ENCODE results near the gene SNCA. TPM values are rescaled to one million over a fixed set of nuclear protein-coding genes. Genes with fewer than 3 reads are reported as not detected.

The SNCA gene
- total RNA-seq, 1 donor from 2014 or later, result 83.0 TPM

DNA sequence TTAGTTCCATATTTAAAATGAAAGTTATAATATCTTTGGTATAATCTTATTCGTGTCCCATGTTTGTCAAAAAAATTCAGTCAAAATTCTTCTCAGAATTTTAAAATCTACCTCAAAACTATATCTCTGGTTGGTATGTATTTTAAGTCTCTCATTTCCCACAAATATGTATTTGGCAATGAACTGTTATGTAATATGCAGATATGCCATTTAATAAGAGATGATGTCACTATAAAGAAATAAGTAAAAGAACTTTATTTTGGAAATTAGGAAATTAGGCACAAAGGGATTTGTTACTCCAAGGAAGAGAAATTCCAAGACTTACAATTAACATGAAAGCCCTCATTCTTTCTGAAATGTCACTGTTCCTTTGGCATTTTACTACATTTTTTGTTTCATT is 15.3 kb downstream of the SNCA start:
- Histone ChIP-seq H3K27me3 (ENCODE audit: control insufficient read depth in 3 of 3, insufficient read depth in 3 of 3, low read length in 3 of 3) (no peaks in the 10 kb centered on the region), H3K4me1 (ENCODE audit: control insufficient read depth in 3 of 3, insufficient read depth in 3 of 3, low read length in 3 of 3) (no peaks in the 10 kb centered on the region), H3K27ac (ENCODE audit: low read depth, low read length) (no peak overlapping the region), H3K9ac (ENCODE audit: low read depth in 1 of 3, low read length in 3 of 3) (no peak overlapping the region), H3K36me3 (ENCODE audit: control insufficient read depth in 3 of 3, insufficient read depth in 3 of 3, low read length in 3 of 3) (no peaks in the 10 kb centered on the region), H3K4me3 (ENCODE audit: low read length in 3 of 3) (no peak overlapping the region), H3K9me3 (ENCODE audit: control insufficient read depth in 3 of 3, low read length in 3 of 3) (no peaks in the 10 kb centered on the region)

DNA sequence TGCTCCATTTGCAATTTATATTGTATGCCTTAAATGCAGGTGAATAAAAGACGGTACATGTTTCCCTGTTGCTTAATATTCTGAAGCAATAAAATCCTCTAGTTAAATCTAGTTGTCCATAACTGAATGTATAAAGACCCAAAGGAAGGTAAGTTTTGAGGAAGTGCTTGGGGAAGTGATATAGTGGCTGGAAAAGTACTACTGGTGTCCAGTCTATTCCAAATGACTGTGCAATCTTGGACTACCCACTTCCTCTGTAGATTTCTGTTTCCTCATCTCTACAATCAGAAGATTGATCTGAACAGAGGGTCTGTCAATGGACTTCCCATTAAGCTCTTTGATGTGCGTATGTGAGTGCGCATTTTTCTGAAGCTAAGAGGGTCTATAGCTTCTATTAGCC is 17.0 kb downstream of the SNCA start:
- no peaks in the 10 kb centered on the region for H3K9me3 ChIP-seq (ENCODE audit: control insufficient read depth in 3 of 3, low read length in 3 of 3)
- H3K36me3 ChIP-seq (ENCODE audit: control insufficient read depth in 3 of 3, insufficient read depth in 3 of 3, low read length in 3 of 3), result no peaks in the 10 kb centered on the region
- H3K4me3 ChIP-seq (ENCODE audit: low read length in 3 of 3), result no peak overlapping the region
- no peaks in the 10 kb centered on the region for H3K4me1 ChIP-seq (ENCODE audit: control insufficient read depth in 3 of 3, insufficient read depth in 3 of 3, low read length in 3 of 3)
- no peak overlapping the region for H3K9ac ChIP-seq (ENCODE audit: low read depth in 1 of 3, low read length in 3 of 3)
- H3K27me3 ChIP-seq (ENCODE audit: control insufficient read depth in 3 of 3, insufficient read depth in 3 of 3, low read length in 3 of 3), result no peaks in the 10 kb centered on the region
- no peak overlapping the region for H3K27ac ChIP-seq (ENCODE audit: low read depth, low read length)

DNA sequence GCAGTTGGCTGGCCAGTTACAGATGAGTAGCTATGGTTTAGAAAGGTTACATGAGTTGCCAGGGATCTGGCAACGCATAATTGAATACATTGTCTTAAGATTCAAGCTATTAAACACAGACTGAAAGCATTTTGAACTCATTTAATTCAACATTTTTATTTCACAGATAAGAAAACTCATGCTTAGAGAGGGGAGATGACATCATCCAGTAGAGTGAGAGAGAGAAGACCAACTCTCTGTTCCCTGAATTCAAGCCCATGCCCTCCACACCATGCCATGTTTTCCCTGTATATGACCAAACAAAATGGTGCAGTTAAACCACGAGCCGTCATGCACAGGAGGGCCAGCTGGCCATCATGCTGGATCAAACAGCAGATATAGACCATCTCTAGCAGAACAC is 22.6 kb downstream of the SNCA start:
- H3K4me1 ChIP-seq (ENCODE audit: control insufficient read depth in 3 of 3, insufficient read depth in 3 of 3, low read length in 3 of 3), result no peaks in the 10 kb centered on the region
- H3K9me3 ChIP-seq (ENCODE audit: control insufficient read depth in 3 of 3, low read length in 3 of 3), result no peaks in the 10 kb centered on the region
- no peaks in the 10 kb centered on the region for H3K27me3 ChIP-seq (ENCODE audit: control insufficient read depth in 3 of 3, insufficient read depth in 3 of 3, low read length in 3 of 3)
- H3K4me3 ChIP-seq (ENCODE audit: low read length in 3 of 3), result no peak overlapping the region
- H3K9ac ChIP-seq (ENCODE audit: low read depth in 1 of 3, low read length in 3 of 3), result no peak overlapping the region
- no peaks in the 10 kb centered on the region for H3K36me3 ChIP-seq (ENCODE audit: control insufficient read depth in 3 of 3, insufficient read depth in 3 of 3, low read length in 3 of 3)
- H3K27ac ChIP-seq (ENCODE audit: low read depth, low read length), result no peak overlapping the region

DNA sequence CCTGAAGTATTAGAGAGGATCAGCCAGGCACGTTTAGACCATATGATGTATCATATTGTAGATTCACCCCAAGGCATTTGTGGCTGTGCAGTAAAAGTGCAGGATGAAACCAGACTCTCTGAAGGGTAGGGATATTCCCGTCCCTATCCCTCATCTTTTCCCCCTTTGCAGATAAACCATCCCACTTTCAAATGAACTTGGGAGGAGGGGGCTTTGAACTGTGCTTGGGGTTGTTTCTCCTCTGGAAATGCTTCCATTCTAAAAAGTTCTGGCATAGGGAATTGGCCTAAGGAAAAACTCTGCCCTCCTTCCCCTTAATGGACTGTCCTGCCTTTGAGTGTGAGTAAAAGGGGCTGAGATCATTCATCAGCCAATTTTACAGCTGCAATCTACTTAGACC is 23.8 kb downstream of the SNCA start:
- Histone ChIP-seq H3K27me3 (ENCODE audit: control insufficient read depth in 3 of 3, insufficient read depth in 3 of 3, low read length in 3 of 3) (no peaks in the 10 kb centered on the region), H3K4me3 (ENCODE audit: low read length in 3 of 3) (no peak overlapping the region), H3K36me3 (ENCODE audit: control insufficient read depth in 3 of 3, insufficient read depth in 3 of 3, low read length in 3 of 3) (no peaks in the 10 kb centered on the region), H3K4me1 (ENCODE audit: control insufficient read depth in 3 of 3, insufficient read depth in 3 of 3, low read length in 3 of 3) (no peaks in the 10 kb centered on the region), H3K9me3 (ENCODE audit: control insufficient read depth in 3 of 3, low read length in 3 of 3) (no peaks in the 10 kb centered on the region), H3K9ac (ENCODE audit: low read depth in 1 of 3, low read length in 3 of 3) (no peak overlapping the region), H3K27ac (ENCODE audit: low read depth, low read length) (no peak overlapping the region)

DNA sequence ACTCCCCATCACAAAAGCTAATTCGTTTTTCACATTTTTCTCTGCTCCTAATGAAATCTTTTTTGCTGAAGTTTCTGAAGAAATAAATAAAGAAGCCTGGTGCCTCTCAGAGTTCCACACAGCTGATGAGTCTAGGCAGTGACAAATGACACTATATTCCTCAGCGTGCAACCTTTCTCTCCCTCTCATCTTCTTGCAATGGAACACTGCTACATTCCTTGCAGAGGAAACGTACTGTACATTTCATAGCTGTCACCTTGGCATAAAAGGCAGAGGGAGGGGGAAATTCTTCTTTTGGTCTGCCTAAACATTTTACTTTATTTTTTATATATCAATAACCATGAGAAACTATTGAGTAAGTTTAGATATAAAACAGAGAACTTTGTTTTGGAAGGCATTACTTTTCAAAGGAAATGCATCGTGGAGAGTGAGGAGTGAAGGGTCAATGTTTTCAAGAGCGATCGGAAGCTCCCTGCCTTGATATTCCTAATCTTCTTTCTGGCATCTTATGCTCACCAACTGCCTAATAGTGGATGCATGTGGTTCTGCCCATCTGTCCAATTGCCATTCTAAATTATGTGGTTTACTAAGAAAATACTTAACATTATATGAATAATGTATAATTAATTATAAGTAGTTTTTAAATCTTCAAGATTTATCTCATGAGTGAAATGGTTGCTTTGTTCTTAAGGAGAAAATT is 29.4 kb downstream of the SNCA start:
- Histone ChIP-seq H3K27me3 (ENCODE audit: control insufficient read depth in 3 of 3, insufficient read depth in 3 of 3, low read length in 3 of 3) (no peaks in the 10 kb centered on the region), H3K4me3 (ENCODE audit: low read length in 3 of 3) (no peak overlapping the region), H3K27ac (ENCODE audit: low read depth, low read length) (no peak overlapping the region), H3K4me1 (ENCODE audit: control insufficient read depth in 3 of 3, insufficient read depth in 3 of 3, low read length in 3 of 3) (no peaks in the 10 kb centered on the region), H3K36me3 (ENCODE audit: control insufficient read depth in 3 of 3, insufficient read depth in 3 of 3, low read length in 3 of 3) (no peaks in the 10 kb centered on the region), H3K9ac (ENCODE audit: low read depth in 1 of 3, low read length in 3 of 3) (no peak overlapping the region), H3K9me3 (ENCODE audit: control insufficient read depth in 3 of 3, low read length in 3 of 3) (no peaks in the 10 kb centered on the region)

DNA sequence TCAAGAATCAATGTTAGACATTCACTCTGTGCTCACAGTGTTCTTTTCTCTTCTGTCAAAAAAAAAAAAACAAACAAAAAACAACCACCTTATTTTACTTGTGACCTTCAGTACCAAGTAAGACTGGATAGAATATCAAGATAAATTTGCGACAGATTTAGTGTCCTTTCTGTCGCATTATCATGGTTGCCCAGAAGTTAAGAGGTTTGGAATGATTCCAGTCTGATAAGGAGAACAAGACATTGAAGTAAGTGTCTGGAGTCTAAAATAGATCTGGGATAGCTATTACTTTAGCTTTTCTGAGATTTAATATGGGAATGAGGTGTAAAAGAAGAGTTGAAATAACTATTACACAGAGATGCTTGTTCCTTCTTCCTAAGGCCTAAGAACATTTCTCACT is 31.7 kb downstream of the SNCA start:
- H3K27me3 ChIP-seq (ENCODE audit: control insufficient read depth in 3 of 3, insufficient read depth in 3 of 3, low read length in 3 of 3), result no peaks in the 10 kb centered on the region
- no peaks in the 10 kb centered on the region for H3K36me3 ChIP-seq (ENCODE audit: control insufficient read depth in 3 of 3, insufficient read depth in 3 of 3, low read length in 3 of 3)
- H3K4me3 ChIP-seq (ENCODE audit: low read length in 3 of 3), result no peak overlapping the region
- no peaks in the 10 kb centered on the region for H3K4me1 ChIP-seq (ENCODE audit: control insufficient read depth in 3 of 3, insufficient read depth in 3 of 3, low read length in 3 of 3)
- H3K9ac ChIP-seq (ENCODE audit: low read depth in 1 of 3, low read length in 3 of 3), result no peak overlapping the region
- no peaks in the 10 kb centered on the region for H3K9me3 ChIP-seq (ENCODE audit: control insufficient read depth in 3 of 3, low read length in 3 of 3)
- no peak overlapping the region for H3K27ac ChIP-seq (ENCODE audit: low read depth, low read length)

DNA sequence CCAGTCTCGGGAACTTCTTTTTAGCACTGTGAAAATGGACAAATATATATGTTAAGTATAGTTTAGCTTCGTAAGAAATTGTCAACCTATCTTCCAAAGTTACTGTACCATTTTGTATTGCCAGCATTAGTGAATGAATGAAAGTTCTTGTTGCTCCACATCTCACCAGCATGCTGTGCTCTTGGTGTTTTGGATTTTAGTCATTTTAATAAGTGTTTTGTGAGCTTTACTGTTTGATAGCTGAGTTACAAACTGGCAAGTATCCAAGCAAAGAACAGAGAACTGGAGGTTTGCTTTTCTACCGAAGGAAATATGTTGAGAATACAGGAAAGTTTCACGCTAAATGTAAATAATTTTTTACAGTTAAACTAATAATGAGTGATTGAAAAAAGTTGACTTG is 33.0 kb downstream of the SNCA start:
- Histone ChIP-seq H3K9ac (ENCODE audit: low read depth in 1 of 3, low read length in 3 of 3) (no peak overlapping the region), H3K4me3 (ENCODE audit: low read length in 3 of 3) (no peak overlapping the region), H3K36me3 (ENCODE audit: control insufficient read depth in 3 of 3, insufficient read depth in 3 of 3, low read length in 3 of 3) (no peaks in the 10 kb centered on the region), H3K27me3 (ENCODE audit: control insufficient read depth in 3 of 3, insufficient read depth in 3 of 3, low read length in 3 of 3) (no peaks in the 10 kb centered on the region), H3K9me3 (ENCODE audit: control insufficient read depth in 3 of 3, low read length in 3 of 3) (no peaks in the 10 kb centered on the region), H3K4me1 (ENCODE audit: control insufficient read depth in 3 of 3, insufficient read depth in 3 of 3, low read length in 3 of 3) (no peaks in the 10 kb centered on the region), H3K27ac (ENCODE audit: low read depth, low read length) (no peak overlapping the region)

DNA sequence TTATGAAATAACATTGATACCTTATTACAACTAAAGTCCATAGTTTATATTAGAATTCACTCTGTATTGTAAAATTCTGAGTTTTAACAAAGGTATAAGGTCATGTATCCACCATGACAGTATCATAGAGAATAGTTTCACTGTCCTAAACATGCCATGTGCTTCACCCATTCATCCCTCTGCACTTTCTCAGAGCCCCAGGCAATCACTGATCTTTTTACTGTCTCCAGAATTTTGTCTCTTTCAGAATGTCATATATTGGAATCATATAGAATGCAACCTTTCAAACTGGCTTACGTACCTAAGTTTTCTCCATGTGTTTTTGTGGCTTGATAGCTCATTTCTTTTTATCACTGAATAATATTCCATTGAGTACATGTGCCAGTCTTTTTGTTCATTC is 33.9 kb downstream of the SNCA start:
- Histone ChIP-seq H3K27me3 (ENCODE audit: control insufficient read depth in 3 of 3, insufficient read depth in 3 of 3, low read length in 3 of 3) (no peaks in the 10 kb centered on the region), H3K9ac (ENCODE audit: low read depth in 1 of 3, low read length in 3 of 3) (no peak overlapping the region), H3K4me3 (ENCODE audit: low read length in 3 of 3) (no peak overlapping the region), H3K27ac (ENCODE audit: low read depth, low read length) (no peak overlapping the region), H3K36me3 (ENCODE audit: control insufficient read depth in 3 of 3, insufficient read depth in 3 of 3, low read length in 3 of 3) (no peaks in the 10 kb centered on the region), H3K4me1 (ENCODE audit: control insufficient read depth in 3 of 3, insufficient read depth in 3 of 3, low read length in 3 of 3) (no peaks in the 10 kb centered on the region), H3K9me3 (ENCODE audit: control insufficient read depth in 3 of 3, low read length in 3 of 3) (no peaks in the 10 kb centered on the region)

DNA sequence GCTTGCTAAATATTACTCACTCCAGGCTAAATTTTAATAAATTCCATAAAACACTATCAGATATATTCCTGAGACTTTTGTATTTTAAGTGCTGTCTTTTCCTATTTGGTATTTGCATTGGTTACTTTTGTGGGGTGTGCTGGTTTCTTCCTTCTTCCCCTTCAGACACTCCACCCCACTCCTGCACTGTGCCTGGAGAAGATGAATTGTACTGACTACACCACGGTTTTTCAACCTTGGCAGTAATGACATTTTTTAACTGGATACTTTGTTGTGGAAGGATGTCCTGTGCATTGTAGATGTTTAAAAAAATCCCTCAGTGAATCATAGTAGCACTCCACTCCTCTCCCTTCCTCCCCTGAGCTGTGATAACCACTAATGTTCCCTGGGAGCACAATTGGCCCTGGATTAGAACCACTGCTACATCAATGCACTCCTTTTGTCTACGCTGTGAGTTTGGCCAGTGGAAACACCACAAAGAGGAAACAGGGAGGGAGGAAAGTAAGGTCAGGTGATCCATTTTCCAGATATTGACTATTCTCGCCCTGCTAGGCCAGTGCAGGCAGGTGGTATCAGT is 36.3 kb downstream of the SNCA start:
- Histone ChIP-seq H3K4me1 (ENCODE audit: control insufficient read depth in 3 of 3, insufficient read depth in 3 of 3, low read length in 3 of 3) (no peaks in the 10 kb centered on the region), H3K36me3 (ENCODE audit: control insufficient read depth in 3 of 3, insufficient read depth in 3 of 3, low read length in 3 of 3) (no peaks in the 10 kb centered on the region), H3K4me3 (ENCODE audit: low read length in 3 of 3) (no peak overlapping the region), H3K9me3 (ENCODE audit: control insufficient read depth in 3 of 3, low read length in 3 of 3) (no peaks in the 10 kb centered on the region), H3K27me3 (ENCODE audit: control insufficient read depth in 3 of 3, insufficient read depth in 3 of 3, low read length in 3 of 3) (no peaks in the 10 kb centered on the region), H3K9ac (ENCODE audit: low read depth in 1 of 3, low read length in 3 of 3) (no peak overlapping the region), H3K27ac (ENCODE audit: low read depth, low read length) (no peak overlapping the region)

DNA sequence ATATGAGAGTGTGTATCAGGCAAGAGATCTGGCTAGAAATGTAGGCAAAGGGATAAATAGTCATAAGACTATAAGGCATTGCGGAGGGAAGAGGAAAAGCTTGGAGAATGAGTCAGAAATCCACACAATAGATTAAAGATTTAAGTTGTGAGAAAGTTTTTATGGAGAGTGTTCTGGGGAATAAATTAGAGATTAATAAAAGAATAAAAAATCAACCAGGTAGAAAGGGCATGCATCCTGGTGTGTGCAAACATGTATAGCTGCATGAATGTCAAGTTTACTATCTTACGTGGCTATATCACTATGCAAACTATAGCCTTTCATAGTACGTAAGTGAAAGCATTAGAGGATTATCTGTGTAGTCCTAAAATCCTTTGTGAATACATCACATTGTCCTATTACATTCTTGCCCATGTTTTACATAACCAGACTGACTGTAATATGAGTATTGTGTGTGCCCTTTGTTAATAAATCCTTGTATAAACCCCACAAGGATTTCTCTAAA is 36.9 kb downstream of the SNCA start:
- Histone ChIP-seq H3K4me1 (ENCODE audit: control insufficient read depth in 3 of 3, insufficient read depth in 3 of 3, low read length in 3 of 3) (no peaks in the 10 kb centered on the region), H3K9me3 (ENCODE audit: control insufficient read depth in 3 of 3, low read length in 3 of 3) (no peaks in the 10 kb centered on the region), H3K36me3 (ENCODE audit: control insufficient read depth in 3 of 3, insufficient read depth in 3 of 3, low read length in 3 of 3) (no peaks in the 10 kb centered on the region), H3K27ac (ENCODE audit: low read depth, low read length) (no peak overlapping the region), H3K9ac (ENCODE audit: low read depth in 1 of 3, low read length in 3 of 3) (no peak overlapping the region), H3K4me3 (ENCODE audit: low read length in 3 of 3) (no peak overlapping the region), H3K27me3 (ENCODE audit: control insufficient read depth in 3 of 3, insufficient read depth in 3 of 3, low read length in 3 of 3) (no peaks in the 10 kb centered on the region)

Data from skeletal muscle tissue (tissue), 4 donors.